Fibroblast of lung (primary cell): ENCODE data around the gene CLMN.

Experiments
- EZH2 ChIP-seq: IDR thresholded peaks from 2 replicates; pipeline ENCODE4 v1.5.1; 2012; ENCODE audit warnings: low read length, control low read depth, mild to moderate bottlenecking; ENCODE audit errors: missing control alignments
- TF ChIP-seq, protein P1 (sequence below), 2 donors: IDR thresholded peaks in 1 of 2; conservative IDR thresholded peaks in 1 of 2; 1 replicate in 1 of 2; 2 replicates in 1 of 2; pipeline ENCODE4 v1.5.1; 2011 to 2012; ENCODE audit warnings: low read length in 2 of 2, control low read depth in 1 of 2, inconsistent platforms in 1 of 2, low read depth in 1 of 2, mild to moderate bottlenecking in 1 of 2

DNA sequence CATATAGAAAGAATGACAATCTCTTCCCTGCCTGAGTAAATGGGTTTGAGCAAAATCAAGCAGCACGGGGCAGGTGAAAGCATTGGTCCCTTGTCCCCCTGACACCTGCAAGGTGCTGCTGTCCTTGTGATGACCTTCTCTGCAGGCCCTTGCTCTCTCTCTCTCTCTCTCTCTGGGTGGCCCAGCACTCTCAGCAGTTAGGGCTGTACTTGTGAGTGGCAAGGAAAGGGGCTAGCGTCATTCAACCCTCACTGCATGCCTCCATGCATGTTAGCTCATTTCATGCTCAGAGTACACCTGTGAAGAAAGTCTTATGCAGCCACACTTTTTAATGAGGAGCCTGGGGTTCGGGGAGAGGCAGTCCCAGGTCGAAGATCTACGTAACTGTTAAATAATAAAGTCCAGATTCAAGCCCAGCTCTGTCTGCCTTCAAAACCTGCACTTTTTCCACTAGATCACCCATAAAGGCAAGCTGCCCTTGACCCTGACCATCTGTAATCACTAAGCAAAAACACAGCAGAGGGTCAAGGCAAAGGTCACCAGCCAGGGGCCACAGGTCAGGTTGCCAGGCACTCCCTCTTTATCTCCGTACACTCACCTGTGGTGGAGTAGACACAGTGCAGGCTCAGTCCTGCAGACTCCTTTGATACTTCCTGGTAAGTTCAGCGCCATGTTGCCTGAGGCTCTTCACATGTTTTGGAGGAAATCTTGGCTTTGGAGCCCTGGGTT is 44.9 kb upstream of the CLMN start:
- TF ChIP-seq, protein P1, sequence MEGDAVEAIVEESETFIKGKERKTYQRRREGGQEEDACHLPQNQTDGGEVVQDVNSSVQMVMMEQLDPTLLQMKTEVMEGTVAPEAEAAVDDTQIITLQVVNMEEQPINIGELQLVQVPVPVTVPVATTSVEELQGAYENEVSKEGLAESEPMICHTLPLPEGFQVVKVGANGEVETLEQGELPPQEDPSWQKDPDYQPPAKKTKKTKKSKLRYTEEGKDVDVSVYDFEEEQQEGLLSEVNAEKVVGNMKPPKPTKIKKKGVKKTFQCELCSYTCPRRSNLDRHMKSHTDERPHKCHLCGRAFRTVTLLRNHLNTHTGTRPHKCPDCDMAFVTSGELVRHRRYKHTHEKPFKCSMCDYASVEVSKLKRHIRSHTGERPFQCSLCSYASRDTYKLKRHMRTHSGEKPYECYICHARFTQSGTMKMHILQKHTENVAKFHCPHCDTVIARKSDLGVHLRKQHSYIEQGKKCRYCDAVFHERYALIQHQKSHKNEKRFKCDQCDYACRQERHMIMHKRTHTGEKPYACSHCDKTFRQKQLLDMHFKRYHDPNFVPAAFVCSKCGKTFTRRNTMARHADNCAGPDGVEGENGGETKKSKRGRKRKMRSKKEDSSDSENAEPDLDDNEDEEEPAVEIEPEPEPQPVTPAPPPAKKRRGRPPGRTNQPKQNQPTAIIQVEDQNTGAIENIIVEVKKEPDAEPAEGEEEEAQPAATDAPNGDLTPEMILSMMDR (conservative IDR thresholded peaks at IDR 0.05 in 1 of 2, IDR thresholded peaks at IDR 0.05 in 1 of 2; ENCODE audit: low read depth in 1 of 2, low read length in 2 of 2): no peak
- no peak for TF ChIP-seq EZH2
